Upper lobe of left lung (tissue), 4 donors: Measurements from ENCODE around the gene SELENOP.
A peak's percentile ranks its signal among the peaks of the same experiment; 100 is the strongest.

Experiments
- CTCF ChIP-seq, 6 experiments: fragments of 450-650 bp in 4 of 6; fragments of 200-600 bp in 2 of 6; sonication (generic) in 2 of 6; IDR thresholded peaks; one replicate each; pipeline ENCODE4 v1.5.1; 2016 to 2019; ENCODE audit warnings: antibody characterized with exemption in 6 of 6
- POLR2A ChIP-seq, 4 donors: fragments of 450-650 bp; IDR thresholded peaks; one replicate each; pipeline ENCODE4 v1.5.1; 2016 to 2017; ENCODE audit warnings: antibody characterized with exemption in 4 of 4, mild to moderate bottlenecking in 2 of 4
- POLR2AphosphoS5 ChIP-seq, 2 donors: sonication (generic); formaldehyde crosslinking; IDR thresholded peaks; one replicate each; pipeline ENCODE4 v1.5.1; 2017; ENCODE audit warnings: antibody characterized with exemption in 2 of 2

- TF ChIP-seq CTCF (IDR thresholded peaks at IDR 0.05) (no peak), POLR2AphosphoS5 (IDR thresholded peaks at IDR 0.05) (peak in 1 of 2 donors; percentile 53), POLR2A (IDR thresholded peaks at IDR 0.05) (no peak)
Measured at GRCh38 chr5:42836070-42836769, 24.5 kb upstream of the SELENOP start.
